GM18867 (cell line): ENCODE data around the gene FZD7.

Source experiments
- ATAC-seq: cut with Tn5 transposase; IDR thresholded peaks from one replicate; pipeline ENCODE4 v1.9.1; 2021; ENCODE audit warnings: mild to moderate bottlenecking, moderate library complexity; ENCODE audit not compliant: unreplicated experiment

Gene FZD7

GRCh38 chr2:202009581-202009980, 24.1 kb upstream of the FZD7 start:
- ATAC-seq, result no peak

DNA sequence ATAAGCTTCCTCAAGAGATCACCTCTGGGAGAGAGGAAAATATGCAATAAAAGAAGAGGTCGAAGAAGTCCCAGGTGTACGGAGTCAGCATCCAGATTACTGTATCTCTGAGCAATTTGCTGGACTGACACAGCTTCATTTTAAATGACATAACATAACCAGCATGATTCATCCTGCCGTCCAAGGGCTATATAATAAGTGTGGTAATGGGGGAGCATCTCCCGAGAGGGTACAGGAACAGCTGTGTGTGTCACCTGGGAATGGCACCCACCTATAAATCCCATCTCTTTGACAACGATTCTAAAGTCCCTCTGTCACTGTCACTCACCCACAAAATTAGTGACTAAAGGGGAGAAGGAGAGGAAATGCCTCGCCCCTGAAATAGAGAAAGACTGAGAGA, 19.3 kb upstream of the FZD7 start:
- no peak for ATAC-seq

GRCh38 chr2:202014759-202015211, 18.9 kb upstream of the FZD7 start:
- no peak for ATAC-seq

DNA sequence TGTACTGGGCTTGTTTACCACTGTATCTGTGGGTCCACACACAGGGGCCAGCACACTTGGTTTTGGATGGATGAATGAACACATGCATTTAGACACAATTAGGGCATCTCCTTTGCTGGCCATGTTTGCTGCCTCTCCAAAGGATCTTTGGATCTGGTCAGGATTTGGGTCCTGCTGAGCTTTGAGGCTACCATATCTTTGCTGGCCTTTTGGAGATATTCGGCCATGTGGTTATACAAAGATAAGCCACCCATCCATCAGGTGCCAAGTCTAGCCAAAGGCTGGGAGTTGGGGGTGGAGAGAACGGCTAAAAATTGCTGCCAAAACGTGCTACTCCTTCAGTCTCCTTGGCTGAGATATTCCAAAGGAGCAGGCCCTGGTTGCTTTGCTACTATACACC, 18.2 kb upstream of the FZD7 start:
- ATAC-seq, result no peak

- ATAC-seq, result no peak
Observed at GRCh38 chr2:202016579-202017227, 17.0 kb upstream of the FZD7 start.

- no peak for ATAC-seq
Observed at GRCh38 chr2:202017940-202018339, 15.7 kb upstream of the FZD7 start.

DNA sequence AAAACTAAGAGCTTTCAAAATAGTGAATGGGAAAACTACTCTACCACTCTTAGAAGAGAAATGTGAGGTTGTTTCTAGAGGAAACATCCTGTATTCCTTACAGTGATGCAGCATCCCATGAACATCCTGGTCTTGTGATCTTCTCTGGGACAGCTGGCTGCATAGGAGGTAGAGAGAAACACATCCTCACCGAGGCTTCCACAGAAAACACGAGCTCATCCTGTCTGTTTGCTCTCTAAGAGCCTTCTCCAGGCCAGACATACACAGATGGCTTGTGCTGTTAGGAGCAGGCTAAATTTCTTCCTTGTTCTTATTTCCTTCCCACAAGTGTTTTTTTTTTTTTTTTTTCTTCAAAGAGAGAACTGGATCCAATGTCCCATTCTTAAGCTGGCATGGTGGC, 14.7 kb upstream of the FZD7 start:
- no peak for ATAC-seq

- ATAC-seq, result no peak
Observed at GRCh38 chr2:202019689-202020450, 13.8 kb upstream of the FZD7 start.

GRCh38 chr2:202022755-202023154, 10.9 kb upstream of the FZD7 start:
- ATAC-seq, result no peak

DNA sequence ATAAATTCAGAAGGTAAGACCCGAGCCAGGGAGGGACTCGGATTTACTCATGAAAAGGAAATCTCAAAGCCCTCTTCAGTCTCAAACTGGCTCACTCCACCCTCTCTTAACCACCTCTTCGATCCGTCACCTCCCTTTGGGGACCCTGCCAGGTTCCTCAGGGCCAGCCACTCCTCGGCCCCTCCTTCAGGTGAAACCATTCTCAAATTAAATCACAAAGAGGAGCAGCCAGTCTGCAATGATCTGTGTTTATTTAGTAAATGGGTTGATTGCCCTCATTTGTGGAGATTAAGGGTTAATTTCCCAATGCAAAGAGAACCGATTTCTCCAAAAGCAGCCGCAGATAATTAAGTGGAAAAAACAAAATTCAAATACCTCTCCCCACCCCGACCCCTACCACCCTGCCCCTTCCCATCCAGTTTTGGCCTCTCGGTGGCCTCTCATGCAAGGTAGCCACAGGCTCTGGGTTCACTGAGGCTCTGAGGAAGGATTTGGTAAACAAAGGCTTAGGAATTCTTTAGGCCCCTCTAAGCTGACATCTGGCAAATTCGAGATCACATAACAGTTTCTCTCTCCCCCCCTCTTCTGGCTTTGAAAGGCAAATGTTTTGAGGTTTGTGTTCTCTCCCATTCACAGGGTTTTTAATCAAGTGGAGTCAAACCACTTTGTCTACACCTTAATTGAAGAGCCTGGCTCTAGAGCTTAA, 10.3 kb upstream of the FZD7 start:
- no peak for ATAC-seq

DNA sequence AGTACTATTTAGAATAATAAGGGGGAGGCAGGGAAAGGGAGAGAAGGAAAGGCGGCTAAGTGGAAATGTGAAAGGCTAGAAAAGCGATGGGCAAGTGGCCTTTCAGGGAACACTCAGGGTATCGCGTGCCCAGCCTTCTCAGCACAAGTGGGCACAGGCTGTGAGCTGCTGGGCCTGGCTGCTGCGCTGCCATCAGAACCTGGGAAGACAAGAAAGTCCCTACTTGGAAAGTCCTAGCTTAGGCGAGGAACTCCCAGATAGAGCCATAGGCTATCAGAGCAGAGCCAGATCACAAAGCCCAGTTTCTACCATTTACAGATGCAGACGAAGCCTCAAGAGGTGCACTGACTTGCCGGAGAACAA, 9.8 kb upstream of the FZD7 start:
- no peak for ATAC-seq

DNA sequence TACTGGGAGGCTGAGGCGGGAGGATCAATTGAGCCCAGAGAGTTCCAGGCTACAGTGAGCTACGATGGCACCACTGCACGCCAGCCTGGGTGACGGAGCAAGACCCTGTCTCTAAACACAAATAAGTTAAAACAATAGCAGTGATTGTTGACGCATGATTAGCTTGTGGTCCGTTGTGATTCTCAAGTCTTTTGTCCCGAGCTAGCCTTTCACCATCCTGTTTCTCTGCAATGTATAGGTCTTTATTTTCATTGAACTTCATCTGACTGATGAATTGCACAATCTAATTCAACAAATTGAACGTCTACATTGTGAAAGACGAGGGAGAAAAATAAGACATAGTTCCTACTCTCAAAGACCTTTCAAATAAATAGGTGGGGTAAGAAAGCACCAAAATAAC, 8.8 kb upstream of the FZD7 start:
- ATAC-seq, result no peak

DNA sequence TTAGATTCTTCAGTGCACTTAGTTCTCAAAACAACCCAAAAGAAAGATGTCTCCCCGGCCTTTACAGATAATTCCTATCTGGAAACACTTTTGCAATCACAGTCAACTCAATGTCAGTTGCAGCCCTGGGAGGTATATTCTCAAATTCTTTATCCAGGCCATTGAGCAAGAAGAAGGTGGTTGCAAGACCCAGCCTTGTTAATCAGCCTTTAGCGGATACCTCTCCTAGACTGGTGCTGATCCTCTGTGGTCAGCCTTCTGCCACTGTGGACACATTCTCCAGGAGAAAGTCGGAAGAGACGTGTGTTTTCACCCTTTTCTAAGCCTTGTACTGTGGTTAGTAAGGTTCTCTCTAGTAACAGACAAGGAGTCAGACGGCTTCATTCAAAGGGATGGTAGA, 7.8 kb upstream of the FZD7 start:
- ATAC-seq, result no peak

GRCh38 chr2:202026507-202026906, 7.1 kb upstream of the FZD7 start:
- no peak for ATAC-seq

- no peak for ATAC-seq
Observed at GRCh38 chr2:202030691-202031090, 3.0 kb upstream of the FZD7 start.

GRCh38 chr2:202031246-202031951, 2.3 kb upstream of the FZD7 start:
- ATAC-seq, result no peak

- ATAC-seq, result peak; percentile 18
Observed at GRCh38 chr2:202032846-202033316, 774 bp upstream of the FZD7 start.

GRCh38 chr2:202034249-202035088, 814 bp downstream of the FZD7 start:
- peak; percentile 16 for ATAC-seq

GRCh38 chr2:202035089-202035940, 1.7 kb downstream of the FZD7 start:
- no peak for ATAC-seq
